Upper lobe of left lung (tissue), 6 donors: ENCODE results near the gene PCYT1A. TPM values are rescaled to one million over a fixed set of nuclear protein-coding genes. Genes with fewer than 3 reads are reported as not detected.

Experiments
- ATAC-seq, 2 donors: fragments of 200-7000 bp; cut with Tn5 transposase; one replicate each; pipeline ENCODE4 v1.9.1; 2022; ENCODE audit warnings: mild to moderate bottlenecking in 2 of 2, moderate library complexity in 2 of 2; ENCODE audit not compliant: low FRiP score in 2 of 2
- DNase-seq, 2 donors: peaks; one replicate each; pipeline ENCODE4 v3.0.0-alpha.2; 2019 to 2020
- H3K27ac ChIP-seq, 4 donors: fragments of 200-600 bp; sonication (generic); one replicate each; pipeline ENCODE4 v1.5.1; 2016 to 2019
- H3K27me3 ChIP-seq, 4 donors: fragments of 200-600 bp; sonication (generic); one replicate each; pipeline ENCODE4 v1.5.1; 2017 to 2019
- H3K36me3 ChIP-seq, 4 donors: fragments of 200-600 bp; sonication (generic); one replicate each; pipeline ENCODE4 v1.5.1; 2016 to 2019
- H3K4me1 ChIP-seq, 4 donors: fragments of 200-600 bp; sonication (generic); one replicate each; pipeline ENCODE4 v1.5.1; 2018 to 2019
- H3K4me3 ChIP-seq, 4 donors: fragments of 200-600 bp; sonication (generic); one replicate each; pipeline ENCODE4 v1.5.1; 2017 to 2019; ENCODE audit warnings: mild to moderate bottlenecking in 2 of 4, moderate library complexity in 1 of 4
- H3K9me3 ChIP-seq, 4 donors: fragments of 200-600 bp; sonication (generic); one replicate each; pipeline ENCODE4 v1.5.1; 2018 to 2019
- CTCF ChIP-seq, 6 experiments: fragments of 450-650 bp in 4 of 6; fragments of 200-600 bp in 2 of 6; sonication (generic) in 2 of 6; IDR thresholded peaks; one replicate each; pipeline ENCODE4 v1.5.1; 2016 to 2019; ENCODE audit warnings: antibody characterized with exemption in 6 of 6
- EP300 ChIP-seq, 4 donors: sonication (generic); formaldehyde crosslinking; IDR thresholded peaks; one replicate each; pipeline ENCODE4 v1.5.1; 2017; ENCODE audit warnings: antibody characterized with exemption in 4 of 4, control low read depth in 2 of 4
- POLR2A ChIP-seq, 4 donors: fragments of 450-650 bp; IDR thresholded peaks; one replicate each; pipeline ENCODE4 v1.5.1; 2016 to 2017; ENCODE audit warnings: antibody characterized with exemption in 4 of 4, mild to moderate bottlenecking in 2 of 4
- POLR2AphosphoS5 ChIP-seq, 2 donors: sonication (generic); formaldehyde crosslinking; IDR thresholded peaks; one replicate each; pipeline ENCODE4 v1.5.1; 2017; ENCODE audit warnings: antibody characterized with exemption in 2 of 2
- WGBS, 2 donors: methylation state at CpG; one replicate each; pipeline ENCODE4 v1.1.5; 2017 to 2018; 5-methylcytosine and 5-hydroxymethylcytosine counted together
- total RNA-seq, 6 donors: library from RNA; depleted of rRNA in 4 of 6; stranded (reverse); fragments of >200 nt in 4 of 6; gene quantifications; one replicate each; pipeline versions ENCODE4 v1.1.0 to v1.2.1, GENCODE V29; 2016 to 2021
- donor health status: DM: no; HTN: no; CAD: no; lungs with moderate emphysema.
- donor health status: DM: no; HTN: yes; CAD: no; lungs with severe emphysema.

Gene PCYT1A
- total RNA-seq, 6 donors from 2014 or later, result 51.6 to 75.2 (median 68.5) TPM

- TF ChIP-seq EP300 (IDR thresholded peaks at IDR 0.05) (no peak), CTCF (IDR thresholded peaks at IDR 0.05) (no peak), POLR2A (IDR thresholded peaks at IDR 0.05) (no peak), POLR2AphosphoS5 (IDR thresholded peaks at IDR 0.05) (no peak)
- Histone ChIP-seq H3K27ac (no peak overlapping the region), H3K4me3 (no peak overlapping the region), H3K4me1 (no peaks in the 10 kb centered on the region), H3K9me3 (no peaks in the 10 kb centered on the region), H3K27me3 (no peaks in the 10 kb centered on the region), H3K36me3 (peaks cover 0 to 75% (median 48%) of the 10 kb centered on the region in 4 donors)
- ATAC-seq (peak in 1 of 2 donors; percentile 71), DNase-seq (no peak)
- WGBS, 2 donors, result 77 to 85% methylated on average over 9 of the region's 9 CpGs
Observed at GRCh38 chr3:196268284-196269163, 19.0 kb downstream of the PCYT1A start.

GRCh38 chr3:196263819-196264218 lies 23.7 kb downstream of the PCYT1A start:
- H3K4me1 ChIP-seq, result no peaks in the 10 kb centered on the region
- TF ChIP-seq POLR2A (IDR thresholded peaks at IDR 0.05) (no peak), EP300 (IDR thresholded peaks at IDR 0.05) (no peak), CTCF (IDR thresholded peaks at IDR 0.05) (no peak), POLR2AphosphoS5 (IDR thresholded peaks at IDR 0.05) (no peak)
- no peaks in the 10 kb centered on the region for H3K9me3 ChIP-seq
- H3K4me3 ChIP-seq, result no peak overlapping the region
- H3K36me3 ChIP-seq, result peaks cover 0 to 73% (median 39%) of the 10 kb centered on the region in 4 donors
- DNase-seq, result no peak
- no peaks in the 10 kb centered on the region for H3K27me3 ChIP-seq
- no peak for ATAC-seq
- 94 to 97% methylated on average over 7 of the region's 7 CpGs for WGBS, 2 donors
- no peak overlapping the region for H3K27ac ChIP-seq

- TF ChIP-seq EP300 (IDR thresholded peaks at IDR 0.05), result no peak
- TF ChIP-seq POLR2A (IDR thresholded peaks at IDR 0.05), result no peak
- TF ChIP-seq POLR2AphosphoS5 (IDR thresholded peaks at IDR 0.05), result no peak
- no peak for TF ChIP-seq CTCF (IDR thresholded peaks at IDR 0.05)
- Histone ChIP-seq H3K9me3 (no peaks in the 10 kb centered on the region), H3K27me3 (no peaks in the 10 kb centered on the region), H3K36me3 (peaks cover 4 to 67% (median 28%) of the 10 kb centered on the region in 4 donors), H3K4me1 (no peaks in the 10 kb centered on the region), H3K27ac (no peak overlapping the region), H3K4me3 (no peak overlapping the region)
- ATAC-seq (no peak), DNase-seq (no peak)
- WGBS, 2 donors, result 97 to 100% methylated on average over 4 of the region's 4 CpGs
Observed at GRCh38 chr3:196260784-196261183, 26.7 kb downstream of the PCYT1A start.

GRCh38 chr3:196255776-196256175 lies 31.8 kb downstream of the PCYT1A start:
- Histone ChIP-seq H3K27me3 (no peaks in the 10 kb centered on the region), H3K27ac (no peak overlapping the region), H3K9me3 (no peaks in the 10 kb centered on the region), H3K36me3 (peaks cover 7 to 53% (median 21%) of the 10 kb centered on the region in 4 donors), H3K4me1 (no peaks in the 10 kb centered on the region), H3K4me3 (no peak overlapping the region)
- DNase-seq (no peak), ATAC-seq (no peak)
- 81 to 92% methylated on average over 1 of the region's 1 CpG for WGBS, 2 donors
- TF ChIP-seq POLR2AphosphoS5 (IDR thresholded peaks at IDR 0.05) (no peak), POLR2A (IDR thresholded peaks at IDR 0.05) (no peak), EP300 (IDR thresholded peaks at IDR 0.05) (no peak), CTCF (IDR thresholded peaks at IDR 0.05) (no peak)
